GM12864 (cell line): ENCODE data around the gene RAMP3.
A peak's percentile ranks its signal among the peaks of the same experiment; 100 is the strongest.
"Not testable (repeated sequence)": the region's sequence is repeated elsewhere in the genome, so short reads cannot be mapped to it uniquely, and the experiment has no call there.

ENCODE experiments used
- DNase-seq: peaks from one replicate; pipeline ENCODE4 v3.0.0-alpha.2; 2011; ENCODE audit warnings: low read depth
- H3K4me3 ChIP-seq: 2 replicates; pipeline ENCODE4 v1.5.1; 2011; ENCODE audit warnings: mild to moderate bottlenecking, low read depth, low read length, control low read depth
- CTCF ChIP-seq: IDR thresholded peaks from 2 replicates; pipeline ENCODE4 v1.5.1; 2011; ENCODE audit warnings: low read depth, mild to moderate bottlenecking, moderate library complexity, low read length, control low read depth, inconsistent platforms; ENCODE audit errors: missing control alignments

Gene RAMP3

DNA sequence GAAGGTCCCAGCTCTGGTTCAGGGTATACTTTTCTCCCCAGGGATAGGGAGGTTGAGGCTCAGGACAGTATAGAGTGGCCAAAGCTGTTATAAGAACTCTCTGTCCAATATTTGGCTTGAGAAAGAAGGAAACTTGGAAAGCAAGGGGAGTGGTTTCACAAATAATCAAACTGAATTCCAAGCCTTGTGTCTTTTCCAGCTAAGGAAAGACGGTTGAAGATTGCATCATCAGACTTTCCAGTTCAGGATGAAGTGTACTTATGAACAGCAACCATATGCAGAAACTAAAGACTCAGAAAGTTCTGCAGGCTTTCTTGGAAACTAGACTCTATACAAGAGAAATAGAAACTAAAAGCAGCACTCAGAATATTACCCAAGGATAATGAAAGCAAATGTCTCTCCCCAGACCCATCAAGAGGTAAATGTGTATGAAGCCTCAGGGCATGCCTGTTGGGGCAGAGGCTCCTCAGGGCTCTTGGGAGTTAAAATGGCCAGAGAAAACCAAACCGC, 46.4 kb downstream of the RAMP3 start:
- no peak overlapping the region for H3K4me3 ChIP-seq
- peak; percentile 19 for DNase-seq
- TF ChIP-seq CTCF, result no peak

GRCh38 chr7:45206266-45206665, 48.7 kb downstream of the RAMP3 start:
- not testable (repeated sequence) for DNase-seq, H3K4me3 ChIP-seq

GRCh38 chr7:45209909-45210308, 52.3 kb downstream of the RAMP3 start:
- not testable (repeated sequence) for H3K4me3 ChIP-seq

GRCh38 chr7:45211066-45211465, 53.5 kb downstream of the RAMP3 start:
- no peak for TF ChIP-seq CTCF
- H3K4me3 ChIP-seq, result no peak overlapping the region
- no peak for DNase-seq

More at GRCh38 chr7:45209909-45210308, 52.3 kb downstream of the RAMP3 start:
- not testable (repeated sequence) for DNase-seq

DNA sequence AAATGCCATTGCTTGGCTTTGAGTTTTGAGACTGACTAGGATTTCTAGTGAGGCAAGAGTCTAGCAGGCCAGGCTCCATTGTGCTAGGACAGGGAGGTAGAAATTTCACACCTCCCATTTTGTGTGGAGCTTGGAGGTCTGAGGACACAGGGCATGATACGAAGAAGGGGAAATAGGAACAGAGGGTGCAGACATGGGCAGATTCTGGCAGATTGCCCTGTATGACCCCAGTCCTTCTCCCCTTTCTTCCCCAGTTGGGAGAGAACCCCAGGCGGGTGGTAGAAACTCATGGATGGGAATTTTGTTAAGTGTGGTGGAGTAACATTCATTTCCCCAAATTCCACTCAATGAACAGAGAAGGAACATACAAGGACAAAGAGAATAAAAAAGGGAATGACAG, 54.4 kb downstream of the RAMP3 start:
- TF ChIP-seq CTCF, result no peak
- no peak overlapping the region for H3K4me3 ChIP-seq
- DNase-seq, result no peak

DNA sequence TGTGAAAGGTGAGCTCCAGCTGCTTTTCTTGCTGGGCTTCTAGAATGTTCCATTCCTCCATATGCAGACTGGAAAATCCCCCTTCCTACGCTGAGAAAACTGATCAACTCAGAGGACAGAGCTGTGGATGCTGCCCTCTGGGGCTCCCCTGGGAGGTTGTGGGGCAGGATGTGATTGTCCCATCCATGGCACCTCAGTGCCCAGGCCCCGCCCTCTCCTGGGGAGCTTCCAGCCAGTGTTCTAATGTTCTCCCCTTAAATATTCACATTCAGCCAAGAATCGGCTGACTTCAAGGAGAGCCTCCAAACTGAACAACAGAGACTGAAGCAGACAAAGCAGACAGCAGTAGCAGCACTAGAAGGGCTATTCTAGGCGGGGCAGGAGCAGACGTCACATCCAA, 55.0 kb downstream of the RAMP3 start:
- DNase-seq, result no peak

GRCh38 chr7:45215601-45216062, 58.0 kb downstream of the RAMP3 start:
- no peak for DNase-seq
- TF ChIP-seq CTCF, result no peak
- H3K4me3 ChIP-seq, result no peak overlapping the region

More for the DNA sequence above, 55.0 kb downstream of the RAMP3 start:
- TF ChIP-seq CTCF, result no peak
- H3K4me3 ChIP-seq, result no peak overlapping the region

- H3K4me3 ChIP-seq, result no peak overlapping the region
- no peak for DNase-seq
- TF ChIP-seq CTCF, result no peak
Observed at GRCh38 chr7:45216181-45216580, 58.6 kb downstream of the RAMP3 start.
